HEK293 (cell line): ENCODE results near the gene PDZD4.

Experiments
- CTCF ChIA-PET: fragments of 350-600 bp; formaldehyde crosslinking; extraction: SDS; loops from one replicate; lab custom pipeline; 2021; ENCODE audit warnings: antibody characterized with exemption; lab: Yijun Ruan, JAX
- POLR2A ChIA-PET: fragments of 300-600 bp; formaldehyde crosslinking; extraction: SDS; loops from one replicate; lab custom pipeline; 2020; ENCODE audit warnings: antibody characterized with exemption, inconsistent platforms; lab: Yijun Ruan, JAX
- H3K27ac ChIP-seq: fragments of 200-500 bp; sonication (Bioruptor generic); 2 replicates; pipeline ENCODE4 v1.5.1; 2014; ENCODE audit warnings: low read depth, low read length, control low read depth, inconsistent platforms; ENCODE audit errors: extremely low read depth
- H3K36me3 ChIP-seq, 2 experiments: fragments of 200-500 bp in 1 of 2; sonication (Bioruptor generic) in 1 of 2; 1 replicate in 1 of 2; 2 replicates in 1 of 2; pipeline ENCODE4 v1.5.1; 2014 to 2017; ENCODE audit warnings: inconsistent platforms in 2 of 2, low read length in 2 of 2; ENCODE audit not compliant: control insufficient read depth in 2 of 2, insufficient read depth in 1 of 2
- H3K4me1 ChIP-seq: fragments of 200-500 bp; sonication (Bioruptor generic); 2 replicates; pipeline ENCODE4 v1.5.1; 2014; ENCODE audit warnings: mild to moderate bottlenecking, low read length, inconsistent platforms; ENCODE audit not compliant: control insufficient read depth, insufficient read depth
- H3K4me3 ChIP-seq: 2 replicates; pipeline ENCODE4 v1.5.1; 2011; ENCODE audit warnings: low read depth, mild to moderate bottlenecking, control low read depth, low read length, moderate library complexity
- H3K9me3 ChIP-seq: fragments of 200-500 bp; sonication (Bioruptor generic); 2 replicates; pipeline ENCODE4 v1.5.1; 2014; ENCODE audit warnings: low read depth, low read length, inconsistent platforms; ENCODE audit not compliant: control insufficient read depth, insufficient read depth
- AEBP2 ChIP-seq: fragments of 450-650 bp; formaldehyde crosslinking; IDR thresholded peaks from 2 replicates; pipeline ENCODE4 v1.5.1; 2016; ENCODE audit warnings: missing biosample characterization, missing genetic modification characterization, borderline replicate concordance
- IKZF3 ChIP-seq: fragments of 450-650 bp; IDR thresholded peaks from 2 replicates; pipeline ENCODE4 v1.5.0; 2018; ENCODE audit warnings: missing biosample characterization, mild to moderate bottlenecking, missing genetic modification characterization, moderate library complexity
- KLF7 ChIP-seq: fragments of 450-650 bp; formaldehyde crosslinking; IDR thresholded peaks from 2 replicates; pipeline ENCODE4 v1.5.1; 2016; ENCODE audit warnings: missing biosample characterization, missing genetic modification characterization, borderline replicate concordance
- MZF1 ChIP-seq: fragments of 450-650 bp; formaldehyde crosslinking; IDR thresholded peaks from 2 replicates; pipeline ENCODE4 v1.5.1; 2017; ENCODE audit warnings: missing biosample characterization, missing genetic modification characterization, borderline replicate concordance
- SCRT2 ChIP-seq: fragments of 450-650 bp; formaldehyde crosslinking; IDR thresholded peaks from 2 replicates; pipeline ENCODE4 v1.5.1; 2016; ENCODE audit warnings: missing biosample characterization, missing genetic modification characterization
- TRIM28 ChIP-seq: IDR thresholded peaks from 2 replicates; pipeline ENCODE4 v1.6.1; 2011; ENCODE audit warnings: low read length, control low read depth, borderline replicate concordance
- ZBTB20 ChIP-seq: fragments of 450-650 bp; formaldehyde crosslinking; IDR thresholded peaks from 2 replicates; pipeline ENCODE4 v1.5.1; 2016; ENCODE audit warnings: missing biosample characterization, missing genetic modification characterization
- ZNF140 ChIP-seq: fragments of 450-650 bp; formaldehyde crosslinking; IDR thresholded peaks from 2 replicates; pipeline ENCODE4 v1.5.1; 2016; ENCODE audit warnings: missing biosample characterization, missing genetic modification characterization
- ZNF19 ChIP-seq: fragments of 450-650 bp; formaldehyde crosslinking; IDR thresholded peaks from 2 replicates; pipeline ENCODE4; 2016; ENCODE audit warnings: missing biosample characterization, missing genetic modification characterization, low read depth
- ZNF239 ChIP-seq: fragments of 450-650 bp; formaldehyde crosslinking; IDR thresholded peaks from 2 replicates; pipeline ENCODE4 v1.5.1; 2016; ENCODE audit warnings: missing biosample characterization, missing genetic modification characterization
- ZNF266 ChIP-seq: fragments of 450-650 bp; formaldehyde crosslinking; IDR thresholded peaks from 2 replicates; pipeline ENCODE4 v1.5.1; 2016; ENCODE audit warnings: missing biosample characterization, missing genetic modification characterization, low read depth
- ZNF37A ChIP-seq: fragments of 450-650 bp; IDR thresholded peaks from 2 replicates; pipeline ENCODE4 v1.5.1; 2018; ENCODE audit warnings: missing biosample characterization, missing genetic modification characterization
- ZNF398 ChIP-seq: fragments of 450-650 bp; formaldehyde crosslinking; IDR thresholded peaks from 2 replicates; pipeline ENCODE4 v1.5.1; 2017; ENCODE audit warnings: missing biosample characterization, missing genetic modification characterization
- ZNF513 ChIP-seq: fragments of 450-650 bp; IDR thresholded peaks from 2 replicates; pipeline ENCODE4 v1.5.1; 2018; ENCODE audit warnings: missing biosample characterization, missing genetic modification characterization
- ZNF585B ChIP-seq: fragments of 450-650 bp; formaldehyde crosslinking; IDR thresholded peaks from 2 replicates; pipeline ENCODE4 v1.5.1; 2016; ENCODE audit warnings: missing biosample characterization, missing genetic modification characterization
- ZNF692 ChIP-seq: fragments of 450-650 bp; formaldehyde crosslinking; IDR thresholded peaks from 2 replicates; pipeline ENCODE4 v1.5.1; 2016; ENCODE audit warnings: missing biosample characterization, missing genetic modification characterization
- ZNF792 ChIP-seq: fragments of 450-650 bp; formaldehyde crosslinking; IDR thresholded peaks from 2 replicates; pipeline ENCODE4 v1.5.1; 2016; ENCODE audit warnings: missing biosample characterization, missing genetic modification characterization
- ZSCAN18 ChIP-seq: fragments of 450-650 bp; formaldehyde crosslinking; IDR thresholded peaks from 2 replicates; pipeline ENCODE4 v1.5.1; 2016; ENCODE audit warnings: missing biosample characterization, missing genetic modification characterization
- TF ChIP-seq, protein P1 (sequence below): fragments of 450-650 bp; formaldehyde crosslinking; optimal IDR thresholded peaks from 2 replicates; pipeline ENCODE3; 2016; ENCODE audit warnings: missing biosample characterization, mild to moderate bottlenecking, missing genetic modification characterization
- TF ChIP-seq, protein P2 (sequence below): fragments of 450-650 bp; formaldehyde crosslinking; IDR thresholded peaks from 2 replicates; pipeline ENCODE4 v1.5.1; 2016; ENCODE audit warnings: missing biosample characterization, missing genetic modification characterization
- TF ChIP-seq, protein P3 (sequence below): fragments of 450-650 bp; formaldehyde crosslinking; IDR thresholded peaks from 2 replicates; pipeline ENCODE4 v1.5.1; 2016; ENCODE audit warnings: missing biosample characterization, missing genetic modification characterization

The PDZD4 gene

GRCh38 chrX:153876112-153876491 lies 45.8 kb upstream of the PDZD4 start:
- H3K36me3 ChIP-seq = no peaks in the 10 kb centered on the region
- no peaks in the 10 kb centered on the region for H3K4me1 ChIP-seq
- TF ChIP-seq SCRT2 (tag by site-specific recombination) (peak; percentile 77), ZNF140 (tag by site-specific recombination) (no peak)
- TF ChIP-seq, all 188 proteins: peak for 1
- H3K9me3 ChIP-seq = no peaks in the 10 kb centered on the region
- CTCF ChIA-PET = interaction anchor here (0.6 kb wide), 1 partner anchor 110 kb away, joined by 3 read pairs; no protein-coding TSS in a partner anchor
- H3K27ac ChIP-seq = no peak overlapping the region
- POLR2A ChIA-PET = interaction anchor here (0.6 kb wide), 1 partner anchor 11 kb away, joined by 3 read pairs; no protein-coding TSS in a partner anchor
- no peak overlapping the region for H3K4me3 ChIP-seq

- ChIA-PET POLR2A (interaction anchor here (0.6 kb wide), 1 partner anchor 11 kb away, joined by 3 read pairs; no protein-coding TSS in a partner anchor), CTCF (interaction anchor here (0.6 kb wide), 1 partner anchor 109 kb away, joined by 3 read pairs; no protein-coding TSS in a partner anchor)
- H3K4me1 ChIP-seq = no peaks in the 10 kb centered on the region
- H3K36me3 ChIP-seq = no peaks in the 10 kb centered on the region
- H3K27ac ChIP-seq = no peak overlapping the region
- H3K9me3 ChIP-seq = no peaks in the 10 kb centered on the region
- H3K4me3 ChIP-seq = no peak overlapping the region
- TF ChIP-seq ZBTB20 (tag by site-specific recombination) (peak; percentile 50), KLF7 (tag by site-specific recombination) (peak; percentile 64; the same call in 1 of the 2 replicates), ZNF585B (tag by site-specific recombination) (no peak), ZNF239 (no peak), ZNF37A (tag by site-specific recombination) (no peak), ZNF398 (tag by site-specific recombination) (peak; percentile 84), IKZF3 (tag by site-specific recombination) (no peak), AEBP2 (tag by site-specific recombination) (no peak), ZNF513 (tag by site-specific recombination) (no peak), ZNF266 (tag by site-specific recombination) (no peak), ZNF792 (tag by site-specific recombination) (no peak), MZF1 (tag by site-specific recombination) (no peak), TRIM28 (no peak), ZNF692 (tag by site-specific recombination) (peak; percentile 68; the same call in 1 of the 2 replicates), ZSCAN18 (tag by site-specific recombination) (no peak), ZNF19 (tag by site-specific recombination) (no peak)
- TF ChIP-seq, protein P1, sequence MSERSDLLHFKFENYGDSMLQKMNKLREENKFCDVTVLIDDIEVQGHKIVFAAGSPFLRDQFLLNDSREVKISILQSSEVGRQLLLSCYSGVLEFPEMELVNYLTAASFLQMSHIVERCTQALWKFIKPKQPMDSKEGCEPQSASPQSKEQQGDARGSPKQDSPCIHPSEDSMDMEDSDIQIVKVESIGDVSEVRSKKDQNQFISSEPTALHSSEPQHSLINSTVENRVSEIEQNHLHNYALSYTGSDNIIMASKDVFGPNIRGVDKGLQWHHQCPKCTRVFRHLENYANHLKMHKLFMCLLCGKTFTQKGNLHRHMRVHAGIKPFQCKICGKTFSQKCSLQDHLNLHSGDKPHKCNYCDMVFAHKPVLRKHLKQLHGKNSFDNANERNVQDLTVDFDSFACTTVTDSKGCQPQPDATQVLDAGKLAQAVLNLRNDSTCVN = peak; percentile 43
- TF ChIP-seq, protein P2, sequence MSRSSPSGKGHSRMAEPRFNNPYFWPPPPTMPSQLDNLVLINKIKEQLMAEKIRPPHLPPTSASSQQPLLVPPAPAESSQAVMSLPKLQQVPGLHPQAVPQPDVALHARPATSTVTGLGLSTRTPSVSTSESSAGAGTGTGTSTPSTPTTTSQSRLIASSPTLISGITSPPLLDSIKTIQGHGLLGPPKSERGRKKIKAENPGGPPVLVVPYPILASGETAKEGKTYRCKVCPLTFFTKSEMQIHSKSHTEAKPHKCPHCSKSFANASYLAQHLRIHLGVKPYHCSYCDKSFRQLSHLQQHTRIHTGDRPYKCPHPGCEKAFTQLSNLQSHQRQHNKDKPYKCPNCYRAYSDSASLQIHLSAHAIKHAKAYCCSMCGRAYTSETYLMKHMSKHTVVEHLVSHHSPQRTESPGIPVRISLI (tag by site-specific recombination) = no peak
- TF ChIP-seq, protein P3, sequence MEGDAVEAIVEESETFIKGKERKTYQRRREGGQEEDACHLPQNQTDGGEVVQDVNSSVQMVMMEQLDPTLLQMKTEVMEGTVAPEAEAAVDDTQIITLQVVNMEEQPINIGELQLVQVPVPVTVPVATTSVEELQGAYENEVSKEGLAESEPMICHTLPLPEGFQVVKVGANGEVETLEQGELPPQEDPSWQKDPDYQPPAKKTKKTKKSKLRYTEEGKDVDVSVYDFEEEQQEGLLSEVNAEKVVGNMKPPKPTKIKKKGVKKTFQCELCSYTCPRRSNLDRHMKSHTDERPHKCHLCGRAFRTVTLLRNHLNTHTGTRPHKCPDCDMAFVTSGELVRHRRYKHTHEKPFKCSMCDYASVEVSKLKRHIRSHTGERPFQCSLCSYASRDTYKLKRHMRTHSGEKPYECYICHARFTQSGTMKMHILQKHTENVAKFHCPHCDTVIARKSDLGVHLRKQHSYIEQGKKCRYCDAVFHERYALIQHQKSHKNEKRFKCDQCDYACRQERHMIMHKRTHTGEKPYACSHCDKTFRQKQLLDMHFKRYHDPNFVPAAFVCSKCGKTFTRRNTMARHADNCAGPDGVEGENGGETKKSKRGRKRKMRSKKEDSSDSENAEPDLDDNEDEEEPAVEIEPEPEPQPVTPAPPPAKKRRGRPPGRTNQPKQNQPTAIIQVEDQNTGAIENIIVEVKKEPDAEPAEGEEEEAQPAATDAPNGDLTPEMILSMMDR (tag by site-specific recombination) = no peak
These were observed 45.2 kb upstream of the PDZD4 start for GRCh38 chrX:153875391-153876111.
